Esophagus squamous epithelium (tissue), 4 donors: ENCODE data around the gene NAA40.

ENCODE experiments used
- CTCF ChIP-seq, 6 experiments: fragments of 450-650 bp in 4 of 6; fragments of 200-600 bp in 2 of 6; sonication (generic) in 2 of 6; IDR thresholded peaks; one replicate each; pipeline ENCODE4 v1.5.1; 2016 to 2019; ENCODE audit warnings: antibody characterized with exemption in 6 of 6, mild to moderate bottlenecking in 4 of 6, moderate library complexity in 4 of 6
- POLR2A ChIP-seq, 4 donors: fragments of 450-650 bp; IDR thresholded peaks; one replicate each; pipeline ENCODE4 v1.6.1; 2017; ENCODE audit warnings: antibody characterized with exemption in 4 of 4, mild to moderate bottlenecking in 4 of 4, moderate library complexity in 3 of 4

GRCh38 chr11:63892228-63892627 is 46.6 kb upstream of the NAA40 start:
- TF ChIP-seq CTCF (IDR thresholded peaks at IDR 0.05) (no peak), POLR2A (IDR thresholded peaks at IDR 0.05) (no peak)
